ENCODE measurements around the gene ITGA11.

- TF ChIP-seq POLR2A (IDR thresholded peaks at IDR 0.05; ENCODE audit: low read depth, low read length) (no peak), POLR2AphosphoS5 (IDR thresholded peaks at IDR 0.05; ENCODE audit: low read depth, low read length) (no peak), TAF1 (IDR thresholded peaks at IDR 0.05; ENCODE audit: low read depth, low read length) (no peak), POU2F2 (IDR thresholded peaks at IDR 0.05; ENCODE audit: low read depth, low read length) (no peak), PAX5 (IDR thresholded peaks at IDR 0.05; ENCODE audit: insufficient read depth, low read length, severe bottlenecking) (no peak)
These were observed 136.8 kb downstream of the ITGA11 start for GRCh38 chr15:68295014-68295805.

All from GM12891 (cell line).